ENCODE measurements around the gene USPL1.

Gene USPL1

GRCh38 chr13:30668312-30668711 is 50.6 kb downstream of the USPL1 start (continued):
- TF ChIP-seq REST (tag by site-specific recombination; IDR thresholded peaks at IDR 0.05) (no peak), ZNF394 (tag by site-specific recombination; IDR thresholded peaks at IDR 0.05; ENCODE audit: borderline replicate concordance) (no peak)

- Histone ChIP-seq H3K9me3 (ENCODE audit: control insufficient read depth, insufficient read depth, low read depth, low read length) (no peaks in the 10 kb centered on the region), H3K4me3 (ENCODE audit: low read depth, low read length) (no peak overlapping the region), H3K36me3 (ENCODE audit: control insufficient read depth in 2 of 2, insufficient read depth in 1 of 2, low read length in 2 of 2) (no peaks in the 10 kb centered on the region), H3K27ac (ENCODE audit: extremely low read depth, low read depth, low read length) (no peak overlapping the region), H3K4me1 (ENCODE audit: control insufficient read depth, insufficient read depth, low read length) (no peaks in the 10 kb centered on the region)
- POLR2A ChIA-PET: no interaction called here
- CTCF ChIA-PET: interaction anchor here (1.5 kb wide), 1 partner anchor 194 kb away, joined by 5 read pairs; no protein-coding TSS in a partner anchor
- TF ChIP-seq ZNF785 (tag by site-specific recombination; IDR thresholded peaks at IDR 0.05): no peak
- TF ChIP-seq ZNF23 (tag by site-specific recombination; IDR thresholded peaks at IDR 0.05; ENCODE audit: borderline replicate concordance): no peak
- no peak for TF ChIP-seq ZNF585B (tag by site-specific recombination; IDR thresholded peaks at IDR 0.05)
- no peak for TF ChIP-seq ZNF664 (tag by site-specific recombination; IDR thresholded peaks at IDR 0.05)
- no peak for TF ChIP-seq ZNF350 (tag by site-specific recombination; IDR thresholded peaks at IDR 0.05)
- no peak for TF ChIP-seq SALL2 (tag by site-specific recombination; IDR thresholded peaks at IDR 0.05; ENCODE audit: borderline replicate concordance)
- no peak for TF ChIP-seq AEBP2 (tag by site-specific recombination; IDR thresholded peaks at IDR 0.05; ENCODE audit: borderline replicate concordance)
Measured at GRCh38 chr13:30671271-30671815, 53.6 kb downstream of the USPL1 start.

GRCh38 chr13:30673669-30674521 is 56.2 kb downstream of the USPL1 start:
- no peaks in the 10 kb centered on the region for H3K4me1 ChIP-seq (ENCODE audit: control insufficient read depth, insufficient read depth, low read length)
- ChIA-PET CTCF (no interaction called here), POLR2A (no interaction called here)
- peak overlapping the region; percentile 50; the same call in 1 of the 2 replicates for H3K27ac ChIP-seq (ENCODE audit: extremely low read depth, low read depth, low read length)
- no peaks in the 10 kb centered on the region for H3K36me3 ChIP-seq (ENCODE audit: control insufficient read depth in 2 of 2, insufficient read depth in 1 of 2, low read length in 2 of 2)
- H3K9me3 ChIP-seq (ENCODE audit: control insufficient read depth, insufficient read depth, low read depth, low read length): no peaks in the 10 kb centered on the region
- peak overlapping the region; percentile 42 for H3K4me3 ChIP-seq (ENCODE audit: low read depth, low read length)
- TF ChIP-seq ZNF585B (tag by site-specific recombination; IDR thresholded peaks at IDR 0.05): no peak
- TF ChIP-seq ZBTB17 (tag by site-specific recombination; IDR thresholded peaks at IDR 0.05): peak; percentile 61; the same call in 1 of the 2 replicates
- TF ChIP-seq ZNF394 (tag by site-specific recombination; IDR thresholded peaks at IDR 0.05; ENCODE audit: borderline replicate concordance): peak; percentile 66
- TF ChIP-seq BCL11B (tag by site-specific recombination; IDR thresholded peaks at IDR 0.05; ENCODE audit: low read depth): no peak
- no peak for TF ChIP-seq ZNF623 (tag by site-specific recombination; IDR thresholded peaks at IDR 0.05)
- TF ChIP-seq ZNF692 (tag by site-specific recombination; IDR thresholded peaks at IDR 0.05): peak; percentile 38; the same call in 1 of the 2 replicates
- no peak for TF ChIP-seq ZNF510 (tag by site-specific recombination; IDR thresholded peaks at IDR 0.05; ENCODE audit: insufficient replicate concordance)
- peak; percentile 70 for TF ChIP-seq ZIC2 (tag by site-specific recombination; IDR thresholded peaks at IDR 0.05)
- peak; percentile 87; the same call in 1 of the 2 replicates for TF ChIP-seq ZNF561 (tag by site-specific recombination; IDR thresholded peaks at IDR 0.05; ENCODE audit: borderline replicate concordance)
- TF ChIP-seq ZBTB8A (tag by site-specific recombination; IDR thresholded peaks at IDR 0.05): peak; percentile 99
- TF ChIP-seq TRIM28 (IDR thresholded peaks at IDR 0.05; ENCODE audit: borderline replicate concordance, low read length): peak; percentile 8; the same call in 1 of the 2 replicates
- peak; percentile 39; the same call in 1 of the 2 replicates for TF ChIP-seq ZBTB20 (tag by site-specific recombination; IDR thresholded peaks at IDR 0.05)
- TF ChIP-seq PRDM10 (tag by site-specific recombination; IDR thresholded peaks at IDR 0.05): peak; percentile 33; the same call in 1 of the 2 replicates
- peak; percentile 29; the same call in 1 of the 2 replicates for TF ChIP-seq ZNF423 (tag by site-specific recombination; IDR thresholded peaks at IDR 0.05)
